ENCODE results near the gene PRR19.
"Not testable (repeated sequence)": the region's sequence is repeated elsewhere in the genome, so short reads cannot be mapped to it uniquely, and the experiment has no call there.

The PRR19 gene, protein sequence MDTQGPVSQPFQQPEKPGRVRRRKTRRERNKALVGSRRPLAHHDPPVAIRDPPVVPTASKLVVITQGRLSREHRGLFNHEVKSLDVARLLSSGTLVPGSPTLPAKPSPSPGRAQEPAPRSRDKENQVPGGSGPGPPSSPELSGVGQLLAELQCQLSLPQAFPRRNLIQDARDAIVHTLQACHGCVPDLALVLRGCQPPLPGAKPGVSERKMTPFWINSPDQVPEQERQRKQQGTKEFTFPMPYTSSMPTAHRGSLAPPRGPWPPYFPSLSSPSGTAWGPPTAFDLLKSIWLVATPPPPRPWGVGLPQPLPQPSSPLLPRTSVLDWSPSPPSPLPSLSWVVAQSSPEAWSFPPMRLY

GRCh38 chr19:42301646-42302203 lies at the start of gene PRR19:
PRR19 (plus strand) TSS chr19:42302132; CDS start chr19:42309585, 7,453 bp downstream.
- FAIRE-seq, result no peak

DNA sequence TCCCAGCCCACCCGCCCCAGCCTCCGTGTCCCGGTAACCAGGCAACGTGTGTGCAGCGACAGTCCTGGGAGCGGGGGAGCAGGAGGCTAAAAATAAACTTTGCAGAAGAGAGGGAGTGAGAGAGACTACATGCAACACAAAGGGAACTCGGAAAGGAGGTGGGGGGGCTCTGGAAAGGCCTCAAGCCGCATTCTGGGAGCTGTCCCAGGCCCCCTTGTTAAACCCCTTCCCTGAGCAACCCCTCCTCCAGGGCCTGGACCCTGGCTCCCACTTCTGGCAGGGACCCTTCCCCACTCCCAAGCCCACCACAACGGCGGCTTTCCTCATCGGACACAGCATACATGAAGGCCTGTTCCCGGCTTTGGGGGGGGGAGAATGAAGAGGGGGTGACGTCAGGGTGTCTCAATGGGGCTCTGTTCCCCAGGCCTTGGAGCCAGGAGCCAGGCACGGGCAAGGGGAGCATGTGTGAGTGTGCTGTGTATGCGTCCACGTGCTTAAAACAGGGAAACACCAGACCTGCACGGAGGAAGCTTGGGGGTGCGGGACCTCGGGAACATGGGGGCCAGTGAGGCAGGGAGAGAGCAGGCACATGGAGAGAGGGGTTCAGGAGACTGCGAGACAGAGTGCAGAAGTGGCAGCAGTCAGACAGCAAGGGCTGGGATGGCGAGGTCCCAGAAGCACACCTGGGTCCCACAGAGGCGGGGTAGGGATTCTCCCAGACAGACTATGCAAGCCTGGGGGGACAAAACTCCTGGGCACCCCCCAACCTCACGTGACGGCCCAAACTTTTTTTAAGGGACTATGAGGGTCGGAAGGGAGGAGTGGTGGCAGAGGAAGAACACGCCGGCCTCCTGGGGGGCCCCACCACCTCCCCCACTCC lies 49.3 kb upstream of the PRR19 start:
- DNase-seq (ENCODE audit: low spot score) (no peak), FAIRE-seq (no peak)

More at GRCh38 chr19:42301646-42302203, at the start of gene PRR19:
- no peak for DNase-seq (ENCODE audit: low spot score)

GRCh38 chr19:42253245-42254088 lies 48.5 kb upstream of the PRR19 start:
- FAIRE-seq, result no peak
- DNase-seq (ENCODE audit: low spot score), result peak; percentile 13

DNA sequence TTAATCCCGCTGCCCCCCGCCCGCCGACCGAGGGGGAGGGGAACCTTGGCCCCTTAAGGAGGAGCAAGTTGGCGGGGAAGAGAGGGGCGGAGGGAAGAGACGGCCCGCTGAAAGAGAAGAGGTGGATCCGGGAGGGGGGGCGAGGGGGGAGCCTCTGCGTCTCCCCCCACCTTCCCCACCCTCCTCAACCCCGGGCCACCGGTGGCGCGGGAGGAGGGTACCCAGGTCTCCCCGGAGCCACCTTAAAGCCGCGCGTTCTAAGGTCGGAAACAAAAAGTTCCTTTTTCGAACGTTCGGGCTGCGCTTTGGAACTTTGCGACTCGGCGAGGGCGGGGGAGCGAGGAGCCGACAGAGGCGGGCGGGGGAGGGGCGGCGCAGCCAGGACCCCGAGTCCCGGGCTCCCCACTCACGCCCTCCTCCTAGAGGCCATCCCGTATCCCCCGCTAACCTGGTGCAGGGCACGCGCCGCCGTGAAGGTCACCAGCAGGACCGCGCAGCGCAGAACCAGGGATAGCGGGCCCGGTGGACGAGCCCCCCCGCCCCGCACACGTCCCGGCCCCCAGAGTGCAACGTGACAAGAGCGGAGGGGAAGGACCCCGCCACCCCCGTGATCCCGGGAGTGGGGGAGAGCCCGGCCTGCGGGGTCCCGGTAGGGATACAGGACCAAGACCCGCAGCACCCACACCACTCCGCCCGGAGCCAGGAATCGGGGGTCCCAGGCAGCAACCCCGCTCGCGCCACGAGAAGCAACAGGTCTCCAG lies 47.7 kb upstream of the PRR19 start:
- FAIRE-seq, result no peak

GRCh38 chr19:42254850-42255765 lies 46.8 kb upstream of the PRR19 start, which contains the start of gene ERF:
ERF (minus strand) TSS chr19:42255128; CDS start chr19:42254999, 129 bp downstream.
- DNase-seq (ENCODE audit: low spot score) (peak; percentile 70), FAIRE-seq (no peak)

More for the DNA sequence above, 47.7 kb upstream of the PRR19 start:
- no peak for DNase-seq (ENCODE audit: low spot score)

- no peak for FAIRE-seq
- DNase-seq (ENCODE audit: low spot score), result peak; percentile 25
Measured at GRCh38 chr19:42255766-42256745, 45.9 kb upstream of the PRR19 start.

DNA sequence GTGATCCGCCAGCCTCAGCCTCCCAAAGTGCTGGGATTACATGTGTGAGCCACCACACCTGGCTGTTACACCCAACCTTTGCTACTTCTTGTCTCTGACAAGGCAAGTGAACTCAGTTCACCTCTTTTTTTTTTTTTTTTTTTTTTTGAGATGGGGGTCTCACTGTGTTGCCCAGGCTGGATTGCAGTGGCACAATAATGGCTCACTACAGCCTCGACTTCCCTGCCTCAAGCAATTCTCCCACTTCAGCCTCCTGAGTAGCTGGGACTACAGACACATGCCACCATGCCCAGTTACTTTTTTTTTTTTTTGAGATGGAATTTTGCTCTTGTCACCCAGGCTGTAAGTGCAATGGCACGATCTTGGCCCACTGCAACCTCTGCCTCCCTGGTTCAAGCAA lies 44.1 kb upstream of the PRR19 start:
- DNase-seq (ENCODE audit: low spot score); FAIRE-seq: not testable (repeated sequence)

DNA sequence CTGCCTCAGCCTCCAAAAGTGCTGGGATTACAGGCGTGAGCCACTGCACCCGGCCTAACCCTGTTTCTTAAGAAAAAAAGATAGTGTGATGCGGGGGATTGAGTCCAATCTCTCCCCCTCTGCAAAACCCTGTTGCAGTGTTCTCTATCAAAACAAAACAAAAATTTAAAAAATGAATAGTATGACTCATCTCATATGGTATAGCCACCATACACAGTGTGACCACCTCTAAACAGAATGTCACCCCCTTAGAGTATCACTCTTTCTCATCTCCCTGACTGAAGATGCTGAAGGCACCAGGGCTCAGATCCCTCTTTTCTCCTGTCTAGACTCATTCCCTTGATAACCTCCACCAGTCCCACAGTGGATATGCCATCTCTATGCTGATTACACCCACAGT lies 40.2 kb upstream of the PRR19 start:
- FAIRE-seq (no peak), DNase-seq (ENCODE audit: low spot score) (no peak)

GRCh38 chr19:42266105-42266504 lies 35.8 kb upstream of the PRR19 start:
- not testable (repeated sequence) for FAIRE-seq; DNase-seq (ENCODE audit: low spot score)

GRCh38 chr19:42266928-42267603 lies 34.9 kb upstream of the PRR19 start:
- not testable (repeated sequence) for FAIRE-seq; DNase-seq (ENCODE audit: low spot score)

- DNase-seq (ENCODE audit: low spot score), result no peak
Measured at GRCh38 chr19:42267644-42268141, 34.2 kb upstream of the PRR19 start.

GRCh38 chr19:42268142-42268703 lies 33.7 kb upstream of the PRR19 start:
- FAIRE-seq (peak; percentile 83), DNase-seq (ENCODE audit: low spot score) (peak; percentile 97)

More at GRCh38 chr19:42267644-42268141, 34.2 kb upstream of the PRR19 start:
- FAIRE-seq, result no peak

DNA sequence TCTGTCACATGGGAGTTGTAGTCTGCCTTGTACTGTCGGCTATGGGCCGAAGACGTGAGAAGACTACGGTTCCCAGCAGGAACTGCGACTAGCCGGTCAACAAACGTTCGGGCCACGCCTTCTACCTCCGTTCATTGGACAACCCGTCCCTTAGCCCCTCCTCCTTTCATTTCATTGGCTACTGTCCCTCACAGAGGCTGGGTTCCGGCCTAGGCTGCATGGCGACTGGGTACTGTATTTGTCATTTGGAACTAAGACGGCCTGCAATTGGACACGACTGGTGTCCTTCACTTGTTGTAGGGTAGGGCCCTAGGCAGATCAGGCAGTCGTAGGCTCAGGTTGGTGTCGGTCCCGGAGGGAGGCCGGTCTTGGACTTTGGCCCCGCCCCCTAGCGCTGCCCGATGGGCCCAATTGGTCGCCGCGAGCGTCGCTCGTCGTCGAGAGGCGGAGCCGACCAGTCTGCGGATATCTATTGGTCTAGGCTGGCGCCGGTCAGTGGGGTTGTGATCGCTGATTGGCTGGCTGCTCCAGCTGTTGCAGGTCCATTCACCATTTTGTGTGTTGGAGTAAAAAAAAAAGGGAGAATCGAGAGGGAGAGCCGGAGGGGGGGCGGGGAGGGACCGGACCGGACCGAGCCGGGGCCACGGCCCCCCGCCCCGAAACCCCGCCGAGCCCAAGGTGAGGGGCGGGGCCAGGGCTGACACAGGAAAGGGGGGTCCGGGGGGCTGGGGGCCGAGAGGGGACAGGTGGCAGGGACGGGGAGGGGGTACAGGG lies 33.0 kb upstream of the PRR19 start, which contains the start of gene CIC:
Gene CIC (plus strand): TSS at position 549 of the 774 bp plus-strand sequence. CDS start 2,532 bp downstream, outside the sequence.
- peak; percentile 100 for DNase-seq (ENCODE audit: low spot score)
- peak; percentile 92 for FAIRE-seq

GRCh38 chr19:42269478-42270345 lies 32.2 kb upstream of the PRR19 start:
- DNase-seq (ENCODE audit: low spot score) (no peak), FAIRE-seq (no peak)
